WI38 (cell line): Measurements from ENCODE around the gene KCNK6.

ENCODE experiments used
- H3K4me3 ChIP-seq: 2 replicates; pipeline ENCODE4 v1.5.1; 2011; ENCODE audit warnings: low read depth, mild to moderate bottlenecking, control low read depth, low read length
- CTCF ChIP-seq: IDR thresholded peaks from 2 replicates; pipeline ENCODE4 v1.5.1; 2012; ENCODE audit warnings: low read depth, mild to moderate bottlenecking, control low read depth, low read length

The KCNK6 gene

GRCh38 chr19:38316477-38317067 lies 3.1 kb upstream of the KCNK6 start:
- TF ChIP-seq CTCF = no peak
- H3K4me3 ChIP-seq = peak overlapping the region; percentile 47

GRCh38 chr19:38317104-38317612 lies 2.5 kb upstream of the KCNK6 start:
- H3K4me3 ChIP-seq = no peak overlapping the region
- no peak for TF ChIP-seq CTCF

- TF ChIP-seq CTCF = no peak
- no peak overlapping the region for H3K4me3 ChIP-seq
These were observed 985 bp upstream of the KCNK6 start for GRCh38 chr19:38318660-38319059.

GRCh38 chr19:38320969-38321339 lies 1.3 kb downstream of the KCNK6 start:
- TF ChIP-seq CTCF = no peak
- H3K4me3 ChIP-seq = no peak overlapping the region

GRCh38 chr19:38321646-38322196 lies 2.1 kb downstream of the KCNK6 start:
- no peak for TF ChIP-seq CTCF
- H3K4me3 ChIP-seq = no peak overlapping the region

- no peak for TF ChIP-seq CTCF
- H3K4me3 ChIP-seq = no peak overlapping the region
These were observed 3.6 kb downstream of the KCNK6 start for GRCh38 chr19:38323291-38323690.

- H3K4me3 ChIP-seq = no peak overlapping the region
- no peak for TF ChIP-seq CTCF
These were observed 4.8 kb downstream of the KCNK6 start for GRCh38 chr19:38324431-38324830.
